ENCODE results near the gene SRPK2.

GRCh38 chr7:105246256-105246655, 142.5 kb downstream of the SRPK2 start:
- TF ChIP-seq ZBTB49 (CRISPR knock-in tag; IDR thresholded peaks at IDR 0.05; ENCODE audit: borderline replicate concordance) (no peak), ZNF274 (CRISPR knock-in tag; IDR thresholded peaks at IDR 0.05) (no peak), TBP (CRISPR knock-in tag; IDR thresholded peaks at IDR 0.05) (no peak), CREB3 (CRISPR knock-in tag; IDR thresholded peaks at IDR 0.05) (no peak), NONO (IDR thresholded peaks at IDR 0.05) (no peak), NONO (CRISPR knock-in tag; conservative IDR thresholded peaks at IDR 0.05) (no peak), MYC (CRISPR knock-in tag; IDR thresholded peaks at IDR 0.05; ENCODE audit: borderline replicate concordance) (no peak), ZNF468 (CRISPR knock-in tag; IDR thresholded peaks at IDR 0.05) (no peak), ZNF407 (CRISPR knock-in tag; IDR thresholded peaks at IDR 0.05; ENCODE audit: not compliant biosample characterization) (no peak), NFYB (CRISPR knock-in tag; IDR thresholded peaks at IDR 0.05) (no peak), CTCF (CRISPR knock-in tag; IDR thresholded peaks at IDR 0.05) (no peak), ZBTB34 (CRISPR knock-in tag; IDR thresholded peaks at IDR 0.05) (no peak), ZNF24 (IDR thresholded peaks at IDR 0.05) (no peak), REST (IDR thresholded peaks at IDR 0.05; ENCODE audit: borderline replicate concordance in 1 of 2, low read depth in 1 of 2, low read length in 2 of 2) (no peak)

All from HepG2 (cell line).